GM18951 (cell line): ENCODE measurements around the gene MRM3.
"Not testable (repeated sequence)": the region's sequence is repeated elsewhere in the genome, so short reads cannot be mapped to it uniquely, and the experiment has no call there.

Experiments used
- POLR2A ChIP-seq: IDR thresholded peaks from 4 replicates; pipeline ENCODE4 v1.6.1; 2011; ENCODE audit warnings: mild to moderate bottlenecking; ENCODE audit not compliant: insufficient read length, insufficient read depth; ENCODE audit errors: extremely low read depth
- in situ Hi-C: fragments of 300-500 bp; cut with MboI; formaldehyde crosslinking; loops from one replicate; pipeline ENCODE4 v1.12.0; 2022; ENCODE audit warnings: low sequenced_read_pairs, mixed read lengths, inconsistent platforms; ENCODE audit not compliant: unreplicated experiment

Gene MRM3

DNA sequence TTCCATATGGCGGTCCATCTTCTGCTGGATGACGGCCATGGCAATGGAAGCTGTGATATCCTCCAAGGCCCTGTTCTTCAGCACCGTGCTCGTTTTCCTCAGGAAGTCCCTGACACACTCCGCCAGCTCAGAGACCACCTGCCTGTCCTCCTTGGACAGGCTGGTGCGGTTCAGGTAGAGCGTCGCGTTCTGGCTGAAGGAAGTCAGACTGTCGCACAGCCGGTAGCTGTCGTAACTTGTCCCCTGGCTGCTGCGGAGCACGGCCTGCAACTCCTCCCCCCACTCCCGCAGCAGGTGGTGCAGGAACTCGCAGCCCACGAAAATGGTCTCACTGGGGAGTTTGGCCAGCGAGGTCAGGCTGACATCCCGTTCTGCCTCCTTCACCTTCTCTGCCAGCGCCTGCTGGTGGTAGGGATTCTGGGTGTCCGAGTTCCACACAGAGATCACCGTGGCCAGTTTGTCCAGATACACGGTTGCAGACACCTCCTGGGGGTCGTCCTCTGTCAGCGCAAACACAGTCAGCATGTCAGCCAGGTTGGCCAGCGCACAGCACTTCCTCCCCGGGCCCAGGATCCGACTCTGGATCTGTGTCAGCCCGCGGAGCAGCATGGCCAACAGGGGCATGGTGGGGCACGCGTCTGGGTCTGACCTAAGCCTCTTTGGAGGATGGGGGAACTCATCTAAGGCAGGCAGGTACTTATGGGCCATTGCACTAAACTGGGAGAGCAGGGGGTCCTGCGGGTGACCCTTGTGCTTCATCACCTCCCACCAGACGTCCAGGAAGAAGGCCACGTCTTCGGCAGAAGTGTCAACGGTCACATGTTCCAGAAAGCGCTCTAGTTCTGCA lies 35.1 kb upstream of the MRM3 start:
- in situ Hi-C loops: no loop called here
- TF ChIP-seq POLR2A: no peak

DNA sequence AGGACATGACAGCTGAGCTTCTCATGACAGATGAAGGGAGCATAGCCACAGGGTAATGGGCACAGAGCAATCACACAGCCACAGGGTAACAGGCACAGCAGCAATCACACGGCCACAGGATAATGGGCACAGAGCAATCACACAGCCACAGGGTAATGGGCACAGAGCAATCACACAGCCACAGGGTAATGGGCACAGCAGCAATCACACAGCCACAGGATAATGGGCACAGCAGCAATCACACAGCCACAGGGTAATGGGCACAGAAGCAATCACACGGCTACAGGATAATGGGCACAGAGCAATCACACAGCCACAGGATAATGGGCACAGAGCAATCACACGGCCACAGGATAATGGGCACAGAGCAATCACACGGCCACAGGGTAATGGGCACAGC lies 33.5 kb upstream of the MRM3 start:
- in situ Hi-C loops: not testable (repeated sequence)

DNA sequence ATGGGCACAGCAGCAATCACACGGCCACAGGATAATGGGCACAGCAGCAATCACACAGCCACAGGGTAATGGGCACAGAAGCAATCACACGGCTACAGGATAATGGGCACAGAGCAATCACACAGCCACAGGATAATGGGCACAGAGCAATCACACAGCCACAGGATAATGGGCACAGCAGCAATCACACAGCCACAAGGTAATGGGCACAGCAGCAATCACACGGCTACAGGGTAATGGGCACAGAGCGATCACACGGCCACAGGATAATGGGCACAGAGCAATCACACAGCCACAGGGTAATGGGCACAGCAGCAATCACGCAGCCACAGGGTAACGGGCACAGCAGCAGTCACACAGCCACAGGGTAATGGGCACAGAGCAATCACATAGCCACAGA lies 32.8 kb upstream of the MRM3 start:
- in situ Hi-C loops: not testable (repeated sequence)

DNA sequence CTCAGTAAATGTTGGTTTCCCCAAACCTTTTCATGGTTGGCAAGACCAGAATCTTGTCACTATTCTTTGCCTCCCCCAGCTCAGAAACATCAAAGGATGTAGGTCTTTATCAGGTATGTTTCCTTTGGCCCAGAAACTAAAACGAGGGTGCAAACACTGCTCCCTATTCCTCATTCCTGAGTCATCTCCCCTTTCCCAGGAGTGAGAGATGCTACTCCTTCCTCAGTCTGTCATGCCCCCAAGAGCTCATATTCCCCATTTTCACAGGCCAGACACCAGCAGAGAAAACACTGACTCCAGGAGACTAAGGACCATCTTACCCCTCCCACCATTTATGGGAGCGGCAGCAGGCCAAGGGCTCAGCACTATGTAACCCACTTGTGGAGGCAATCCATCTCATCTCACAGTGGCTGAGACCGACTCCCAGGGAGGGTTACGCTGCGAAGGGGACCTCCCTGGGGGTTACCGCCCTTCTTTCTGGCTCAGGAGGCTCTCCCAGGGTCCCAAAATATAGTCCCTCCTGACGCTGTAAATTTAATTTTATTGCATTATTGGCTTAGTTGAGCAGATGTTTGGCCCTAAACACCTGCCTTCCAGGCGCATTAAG lies 31.6 kb upstream of the MRM3 start:
- in situ Hi-C loops: no loop called here
- no peak for TF ChIP-seq POLR2A

DNA sequence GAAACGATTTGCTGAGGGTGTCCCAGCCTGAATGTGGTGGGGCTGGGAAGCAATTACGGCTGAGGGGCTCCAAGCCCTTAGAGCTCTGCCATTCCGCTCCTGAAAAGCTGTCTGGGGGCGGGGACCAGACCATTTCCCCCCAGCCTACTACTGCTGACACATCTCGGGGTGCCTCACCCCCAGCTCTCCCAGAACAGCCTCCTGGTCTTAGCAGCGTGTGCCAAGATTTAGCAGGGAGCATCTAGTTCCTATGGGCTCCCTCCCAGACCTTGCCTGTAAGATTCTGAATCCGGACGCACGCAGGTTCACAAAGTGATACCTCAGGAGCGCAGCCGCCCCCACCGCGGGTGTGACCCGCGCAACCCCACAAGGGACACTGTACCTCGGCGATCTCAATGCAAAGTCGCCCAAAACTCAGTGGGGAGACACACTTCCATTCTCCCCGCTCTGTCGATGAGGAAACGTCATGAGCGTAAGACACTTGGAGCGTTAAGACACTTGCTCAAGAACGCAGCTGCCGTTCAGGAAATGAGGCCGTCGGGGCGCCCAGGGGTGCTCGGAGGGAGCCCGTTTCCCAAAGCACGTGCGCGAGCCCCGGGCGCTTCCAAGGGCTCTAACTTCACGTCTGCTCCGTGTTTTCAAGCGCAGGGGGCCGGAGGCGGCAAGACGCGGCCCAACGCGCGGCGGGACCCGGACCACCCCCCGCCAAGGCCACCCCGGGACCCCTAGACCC lies 30.7 kb upstream of the MRM3 start:
- in situ Hi-C loops: no loop called here
- TF ChIP-seq POLR2A: no peak

DNA sequence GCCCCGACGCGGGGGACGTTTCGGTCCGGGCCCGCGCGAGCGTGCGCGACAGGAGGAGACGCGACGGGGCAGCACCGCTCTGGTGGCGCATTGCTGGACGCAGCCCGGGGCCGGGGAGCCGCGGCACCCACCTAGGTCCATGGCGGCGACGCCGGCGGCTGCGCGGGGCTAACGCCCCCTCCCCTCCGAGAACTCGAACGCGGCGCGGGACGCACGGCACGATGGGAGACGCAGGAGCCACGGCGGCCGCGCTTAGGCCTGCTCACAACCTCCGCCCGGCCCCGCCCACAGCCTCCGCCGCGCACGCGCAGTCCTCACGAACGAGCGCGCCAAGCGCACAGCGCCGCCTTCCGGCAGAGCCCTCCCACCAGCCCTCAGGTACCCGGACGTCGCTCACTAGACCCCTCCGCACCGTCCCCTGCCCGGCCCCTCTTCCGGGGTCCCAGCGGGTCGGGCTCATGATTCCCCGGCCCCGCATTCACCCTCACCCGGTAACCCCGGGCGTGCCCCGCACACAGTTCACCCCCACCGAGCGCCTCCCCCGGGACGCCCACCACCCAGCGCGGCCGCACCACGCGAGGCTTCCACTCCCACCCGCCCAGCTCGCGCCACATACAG lies 30.0 kb upstream of the MRM3 start, which contains the start of gene GEMIN4:
Gene GEMIN4, minus strand, starts transcription at position 263 of the 618 bp plus-strand sequence. Its CDS starts 122 bp downstream, at position 141.
- in situ Hi-C loops: no loop called here

DNA sequence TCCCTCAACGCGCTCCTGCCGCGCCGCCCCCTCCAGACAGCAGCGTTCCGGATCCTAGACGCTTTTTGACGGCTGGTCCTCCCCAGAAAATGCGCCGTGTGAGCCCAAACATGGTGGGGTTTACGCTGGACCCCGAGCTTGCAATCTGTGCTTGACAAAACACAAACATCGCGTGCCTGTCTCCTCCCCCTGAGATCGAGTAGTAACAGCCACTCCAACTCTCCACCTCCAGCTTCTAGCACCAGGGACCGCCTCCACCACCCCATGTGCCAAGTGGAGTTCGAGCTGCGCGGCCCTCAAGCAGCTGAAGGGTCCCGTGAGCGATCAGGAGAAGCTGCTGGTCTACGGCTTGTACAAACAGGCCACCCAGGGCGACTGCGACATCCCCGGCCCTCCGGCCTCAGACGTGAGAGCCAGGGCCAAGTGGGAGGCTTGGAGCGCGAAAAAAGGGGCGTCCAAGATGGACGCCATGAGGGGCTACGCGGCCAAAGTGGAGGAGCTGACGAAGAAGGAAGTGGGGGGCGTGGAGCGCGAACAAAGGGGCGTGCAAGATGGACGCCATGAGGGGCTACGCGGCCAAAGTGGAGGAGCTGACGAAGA lies 29.4 kb upstream of the MRM3 start:
- TF ChIP-seq POLR2A: no peak
- in situ Hi-C loops: no loop called here

More for the DNA sequence above, 30.0 kb upstream of the MRM3 start, which contains the start of gene GEMIN4:
- peak; percentile 89 for TF ChIP-seq POLR2A

DNA sequence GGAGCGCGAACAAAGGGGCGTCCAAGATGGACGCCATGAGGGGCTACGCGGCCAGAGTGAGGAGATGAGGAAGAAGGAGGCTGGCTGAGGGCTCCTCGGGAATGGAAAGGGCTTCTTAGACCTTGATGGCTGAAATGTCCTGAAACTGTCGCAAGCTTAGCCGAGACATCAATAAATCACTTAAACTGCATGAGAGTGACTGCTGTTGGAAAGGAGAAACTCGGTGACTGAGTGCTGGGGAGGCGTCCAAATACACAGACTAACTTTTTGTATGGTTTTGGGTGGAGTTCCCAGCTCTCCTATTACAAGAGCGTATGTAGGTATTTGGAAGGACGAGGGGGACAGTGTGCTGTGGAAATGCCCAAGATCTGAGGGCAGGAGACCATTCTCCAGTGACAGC lies 28.7 kb upstream of the MRM3 start:
- TF ChIP-seq POLR2A: no peak
- in situ Hi-C loops: no loop called here

DNA sequence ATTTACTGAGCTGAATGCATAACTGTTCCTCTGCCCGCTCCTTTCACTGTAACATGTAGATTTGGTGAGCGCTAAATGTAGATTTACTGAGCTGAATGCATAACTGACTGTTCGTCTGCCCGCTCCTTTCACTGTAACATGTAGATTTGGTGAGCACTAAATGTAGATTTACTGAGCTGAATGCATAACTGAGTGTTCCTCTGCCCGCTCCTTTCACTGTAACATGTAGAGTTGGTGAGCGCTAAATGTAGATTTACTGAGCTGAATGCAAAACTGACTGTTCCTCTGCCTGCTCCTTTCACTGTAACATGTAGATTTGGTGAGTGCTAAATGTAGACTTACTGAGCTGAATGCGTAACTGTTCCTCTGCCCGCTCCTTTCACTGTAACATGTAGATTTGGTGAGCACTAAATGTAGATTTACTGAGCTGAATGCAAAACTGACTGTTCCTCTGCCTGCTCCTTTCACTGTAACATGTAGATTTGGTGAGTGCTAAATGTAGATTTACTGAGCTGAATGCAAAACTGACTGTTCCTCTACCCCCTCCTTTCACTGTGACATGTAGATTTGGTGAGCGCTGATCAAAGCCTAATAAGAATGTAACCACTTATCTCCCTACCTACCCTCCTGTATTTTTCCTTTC lies 26.7 kb upstream of the MRM3 start:
- in situ Hi-C loops: not testable (repeated sequence)

DNA sequence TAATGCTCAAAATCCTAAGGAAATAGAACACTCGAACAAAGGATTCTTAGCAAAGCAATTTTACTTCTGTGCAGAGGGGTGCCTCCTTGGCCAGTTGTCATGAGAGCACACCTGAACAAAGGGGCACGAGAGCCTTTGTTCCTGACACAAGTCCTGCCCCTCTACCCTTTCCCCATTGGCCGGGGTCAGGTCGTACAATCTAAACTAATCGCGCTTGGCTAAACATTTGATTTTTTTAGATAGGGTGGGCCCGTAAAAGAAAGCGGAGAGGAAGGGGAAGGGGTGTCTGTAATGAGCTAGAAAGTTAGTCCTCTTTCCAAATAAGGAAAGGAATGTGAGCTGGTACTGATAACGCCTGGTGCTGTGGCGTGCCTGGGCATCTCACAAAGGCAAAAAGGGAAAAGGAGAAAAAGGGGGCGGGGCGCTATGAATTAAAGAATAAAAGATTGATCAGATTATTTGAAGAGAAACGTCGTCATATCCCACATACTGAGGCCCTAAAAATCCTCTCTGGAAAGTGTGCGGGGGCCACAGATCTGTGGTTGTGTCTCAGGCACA lies 26.1 kb upstream of the MRM3 start:
- in situ Hi-C loops: not testable (repeated sequence)

DNA sequence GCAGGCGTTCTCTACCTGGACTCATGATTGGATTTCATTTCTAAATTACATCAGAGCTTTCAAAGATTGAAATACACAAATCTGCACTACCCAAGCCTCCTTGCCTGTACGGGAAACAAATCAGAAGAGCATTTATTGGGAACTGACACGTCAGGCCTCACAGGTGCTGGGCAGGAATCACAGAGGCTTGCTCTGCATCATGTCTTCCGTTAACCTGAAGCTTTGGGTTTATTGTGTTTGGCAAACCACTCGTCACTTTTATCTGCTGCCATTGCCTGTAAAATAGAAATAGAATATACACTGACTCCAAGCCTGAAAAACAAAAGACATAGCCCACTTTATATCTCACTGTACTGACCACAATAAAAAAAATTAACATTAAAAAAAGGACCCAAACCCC lies 22.2 kb upstream of the MRM3 start:
- in situ Hi-C loops: no loop called here
- TF ChIP-seq POLR2A: no peak

DNA sequence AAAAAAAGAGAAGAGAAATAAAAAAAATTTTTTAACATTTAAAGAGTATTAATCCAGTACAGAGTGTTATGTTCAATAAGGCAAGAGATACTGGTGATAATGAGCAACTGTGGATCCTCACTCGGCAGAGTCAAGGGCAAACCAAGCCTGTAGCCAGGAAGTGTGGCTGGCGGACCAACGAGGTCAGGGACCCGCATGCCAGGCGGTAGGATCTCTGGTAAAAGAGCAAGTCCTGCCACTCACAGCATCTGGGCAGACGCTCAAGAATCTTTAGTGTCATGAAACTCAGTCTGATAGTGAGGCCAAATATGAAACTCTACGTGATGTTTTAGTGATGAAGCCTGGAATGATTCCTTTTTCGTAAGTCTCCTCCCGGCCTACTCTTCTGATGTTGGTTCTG lies 21.8 kb upstream of the MRM3 start:
- TF ChIP-seq POLR2A: no peak
- in situ Hi-C loops: no loop called here
